Measurements from ENCODE around the gene NCBP1.
A peak's percentile ranks its signal among the peaks of the same experiment; 100 is the strongest.
"Not testable (repeated sequence)": the region's sequence is repeated elsewhere in the genome, so short reads cannot be mapped to it uniquely, and the experiment has no call there.

Gene NCBP1

DNA sequence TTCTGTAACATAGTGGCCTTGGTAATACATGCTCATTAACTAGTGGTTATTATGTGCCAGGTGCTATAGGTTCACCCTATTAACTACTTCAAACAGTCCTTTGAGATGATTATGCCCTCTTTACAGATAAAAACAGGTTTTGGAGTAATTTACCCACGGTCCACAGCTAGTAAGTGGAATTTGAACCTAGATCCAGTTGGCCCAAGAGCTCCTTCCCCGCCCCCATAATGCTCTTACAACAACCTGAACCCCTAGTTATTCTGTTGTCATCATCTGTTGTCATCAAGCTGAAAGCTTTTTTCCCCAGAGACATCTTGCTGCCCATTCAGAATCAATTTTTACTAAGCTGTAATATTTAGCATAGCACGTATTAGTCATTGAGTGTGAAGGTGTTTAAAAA is 40.3 kb downstream of the NCBP1 start:
- no peak for DNase-seq (ENCODE audit: low read depth in 3 of 3)

DNA sequence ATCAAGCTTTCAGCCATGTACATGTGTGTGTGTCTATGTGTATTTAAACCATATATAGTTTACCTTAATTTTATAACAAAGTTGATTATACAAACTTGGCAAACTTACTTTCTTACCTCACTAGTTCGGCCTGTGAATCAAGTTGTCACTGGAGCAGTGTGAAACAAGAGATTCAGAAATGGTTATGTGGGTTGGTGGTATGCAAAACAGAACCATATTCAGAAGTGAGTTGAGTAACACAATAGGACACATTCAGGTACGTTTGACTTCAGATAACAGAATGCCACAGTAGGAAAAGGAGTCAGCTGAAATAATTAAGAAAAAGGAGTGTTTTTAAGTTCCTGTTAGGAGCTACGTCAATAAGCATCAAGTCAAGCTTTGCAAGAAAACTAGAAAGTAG is 42.0 kb downstream of the NCBP1 start:
- DNase-seq (ENCODE audit: low read depth in 3 of 3) = no peak

- DNase-seq (ENCODE audit: low read depth in 3 of 3) = no peak
Measured at GRCh38 chr9:97682242-97682641, 48.6 kb downstream of the NCBP1 start.

- DNase-seq (ENCODE audit: low read depth in 3 of 3) = no peak
Measured at GRCh38 chr9:97688654-97689053, 55.0 kb downstream of the NCBP1 start.

- DNase-seq (ENCODE audit: low read depth in 3 of 3) = no peak
Measured at GRCh38 chr9:97689401-97690180, 56.0 kb downstream of the NCBP1 start.

DNA sequence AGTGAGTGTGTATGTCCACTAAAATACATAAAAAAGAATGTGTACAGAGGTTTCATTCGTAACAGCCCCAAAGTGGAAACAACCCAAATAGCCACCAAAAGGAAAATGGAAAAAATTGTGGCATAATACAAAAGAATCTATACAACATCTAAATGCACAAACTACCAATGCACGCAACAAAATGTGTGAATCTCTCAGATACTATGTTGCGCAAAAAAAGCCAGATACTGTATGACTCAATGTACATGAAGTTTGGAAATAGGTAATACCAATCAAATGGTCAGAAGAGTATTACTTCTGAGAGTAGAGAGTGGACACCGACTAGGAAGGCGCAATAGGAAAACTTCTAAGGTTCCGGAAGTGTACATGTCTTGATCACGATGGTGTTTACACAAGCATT is 61.1 kb downstream of the NCBP1 start:
- no peak for DNase-seq (ENCODE audit: low read depth in 3 of 3)

DNA sequence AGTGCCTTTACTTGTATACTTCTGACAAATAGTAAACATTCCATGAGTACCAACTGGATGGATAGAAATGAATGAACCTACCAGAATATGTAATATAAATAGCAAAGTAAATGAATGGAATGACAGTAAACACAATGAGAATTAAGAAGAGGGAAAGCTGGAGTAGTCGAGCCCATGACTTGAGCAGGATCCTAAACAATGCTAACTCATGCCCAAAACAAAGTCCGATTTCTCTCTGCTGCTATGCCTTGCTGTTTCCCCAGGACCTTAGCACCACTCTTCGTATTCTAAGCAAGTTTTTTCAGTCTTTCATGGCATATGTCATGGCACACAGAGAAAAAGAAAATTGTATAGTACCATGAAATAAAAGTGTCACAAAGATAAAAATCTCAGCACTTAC is 61.8 kb downstream of the NCBP1 start:
- DNase-seq (ENCODE audit: low read depth in 3 of 3) = no peak

DNA sequence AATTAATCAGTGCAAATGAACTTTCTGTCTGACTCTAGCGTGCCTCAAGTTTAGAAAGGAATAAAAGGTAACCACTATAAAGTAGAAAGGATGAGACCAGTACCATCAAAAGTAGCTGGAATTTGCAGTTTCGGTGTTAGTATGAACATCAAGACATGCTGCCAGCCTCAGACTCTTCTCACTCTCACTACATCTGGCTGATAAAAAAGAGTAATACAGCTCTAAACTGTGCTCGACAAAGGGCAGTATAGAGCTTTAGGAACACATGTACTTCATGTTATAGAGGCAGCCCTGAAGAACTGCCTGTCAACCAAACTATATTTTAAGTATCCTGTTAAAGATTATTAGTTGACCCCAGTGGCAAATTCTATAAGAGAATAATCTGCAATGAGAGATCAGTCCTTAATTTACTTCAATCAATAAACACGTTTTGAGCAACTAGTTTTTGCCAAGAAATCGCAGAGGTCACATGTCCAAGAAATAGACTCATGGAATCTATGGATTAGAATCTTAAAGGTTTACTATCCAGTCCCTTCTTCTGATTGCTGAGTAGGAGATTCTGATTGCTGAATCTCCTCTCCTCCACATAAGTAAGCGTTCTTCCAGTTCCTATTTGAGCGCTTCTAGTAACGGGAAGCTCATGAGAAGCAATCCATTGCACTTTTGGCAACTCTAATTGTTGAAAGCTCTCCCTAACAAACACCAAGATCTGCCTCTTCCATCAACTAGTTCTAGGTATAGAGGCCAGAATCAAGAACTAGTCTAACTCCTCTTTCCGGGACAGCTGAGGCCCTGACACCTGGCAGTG is 62.6 kb downstream of the NCBP1 start:
- DNase-seq (ENCODE audit: low read depth in 3 of 3) = no peak

- DNase-seq (ENCODE audit: low read depth in 3 of 3) = peak; percentile 94 to 96 (median 95)
Measured at GRCh38 chr9:97696803-97697601, 63.4 kb downstream of the NCBP1 start, which contains the start of gene XPA. XPA (minus strand) TSS chr9:97697340; CDS start chr9:97697292, 48 bp downstream.

- no peak for DNase-seq (ENCODE audit: low read depth in 3 of 3)
Measured at GRCh38 chr9:97697837-97698236, 64.2 kb downstream of the NCBP1 start.

- no peak for DNase-seq (ENCODE audit: low read depth in 3 of 3)
Measured at GRCh38 chr9:97698865-97699264, 65.2 kb downstream of the NCBP1 start.

- DNase-seq (ENCODE audit: low read depth in 3 of 3) = not testable (repeated sequence)
Measured at GRCh38 chr9:97699281-97699680, 65.7 kb downstream of the NCBP1 start.

GRCh38 chr9:97699824-97700223 is 66.2 kb downstream of the NCBP1 start:
- not testable (repeated sequence) for DNase-seq (ENCODE audit: low read depth in 3 of 3)

GRCh38 chr9:97703437-97704344 is 70.1 kb downstream of the NCBP1 start:
- DNase-seq (ENCODE audit: low read depth in 3 of 3) = no peak

GRCh38 chr9:97704345-97704677 is 70.7 kb downstream of the NCBP1 start:
- DNase-seq (ENCODE audit: low read depth in 3 of 3) = no peak

DNA sequence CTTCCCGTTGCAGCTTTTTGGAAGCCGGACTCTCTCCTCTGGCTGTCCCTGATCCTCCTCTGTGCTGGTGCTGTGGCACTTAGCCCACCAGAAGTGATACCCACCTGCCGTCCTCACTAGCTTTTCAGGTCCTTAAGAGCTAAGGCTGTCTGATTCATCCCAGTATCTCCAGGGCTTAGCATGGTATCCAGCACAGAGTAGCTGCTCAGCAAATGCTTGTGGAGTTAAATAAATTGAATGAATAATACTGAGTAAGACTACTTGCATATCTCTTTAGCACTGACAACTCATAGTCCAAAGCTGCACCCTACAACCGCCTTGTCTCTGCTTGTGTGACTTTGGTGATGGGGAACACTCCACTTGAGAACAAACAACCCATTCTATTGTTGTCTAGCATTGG is 71.2 kb downstream of the NCBP1 start:
- no peak for DNase-seq (ENCODE audit: low read depth in 3 of 3)

DNA sequence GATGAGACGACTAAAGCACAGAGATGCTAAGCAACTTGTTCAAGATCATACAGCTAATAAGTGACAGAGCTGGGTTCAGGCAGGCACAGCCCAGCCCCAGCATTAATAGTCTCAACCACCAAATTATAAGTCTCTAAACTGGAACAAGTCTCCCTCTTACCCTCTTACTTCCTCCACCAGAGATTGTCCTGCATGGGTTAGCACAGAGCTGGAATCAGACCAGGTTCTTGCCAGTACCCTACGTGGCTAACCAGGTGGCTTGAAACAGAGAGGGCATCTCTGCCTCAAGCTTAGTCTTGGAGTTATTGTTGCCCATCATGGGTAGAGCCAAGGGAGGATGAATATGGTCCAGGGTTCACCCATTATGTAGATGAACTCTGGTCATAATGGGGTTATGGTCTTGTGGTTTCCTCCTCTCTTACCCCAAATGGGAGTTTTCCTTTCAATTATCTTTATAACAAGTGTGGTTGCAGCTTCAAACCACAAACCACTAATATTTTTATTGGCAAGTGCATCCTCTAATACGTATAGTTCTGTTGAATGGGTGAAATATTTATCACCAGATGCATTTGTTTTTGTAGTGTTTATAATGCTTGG is 71.8 kb downstream of the NCBP1 start:
- DNase-seq (ENCODE audit: low read depth in 3 of 3) = no peak

DNA sequence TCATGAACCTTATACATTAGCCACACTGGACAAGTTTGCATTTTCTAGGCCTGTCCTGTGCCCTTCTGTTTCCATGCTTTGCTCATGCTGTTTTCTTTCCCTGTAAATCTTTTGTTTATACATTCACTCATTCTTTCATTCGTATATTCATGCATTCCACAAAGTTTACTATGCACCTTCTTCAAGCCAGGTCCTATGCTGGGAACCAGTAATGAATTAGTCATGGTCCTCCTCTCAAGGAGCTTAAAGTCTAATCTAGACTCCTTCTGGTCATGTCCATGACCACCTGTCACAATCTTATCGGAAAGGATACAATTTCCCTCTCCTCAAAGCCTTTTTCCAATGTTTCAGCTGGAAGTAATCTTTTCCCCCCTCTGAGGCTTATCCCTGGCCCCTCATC is 72.6 kb downstream of the NCBP1 start:
- DNase-seq (ENCODE audit: low read depth in 3 of 3) = no peak

GRCh38 chr9:97710356-97711222 is 77.0 kb downstream of the NCBP1 start:
- no peak for DNase-seq (ENCODE audit: low read depth in 3 of 3)

- no peak for DNase-seq (ENCODE audit: low read depth in 3 of 3)
Measured at GRCh38 chr9:97711223-97711626, 77.6 kb downstream of the NCBP1 start.
